PC-9 (cell line): ENCODE results near the gene PEAK1. TPM values are rescaled to one million over a fixed set of nuclear protein-coding genes. Genes with fewer than 3 reads are reported as not detected.

ENCODE experiments used
- BruUV-seq: library from RNA; stranded (reverse); fragments of 400-500 nt; replicated peaks from 2 replicates; lab custom pipeline; 2021; lab: Mats Ljungman, UMichigan
- CTCF ChIA-PET: fragments of 300-600 bp; sonication (Branson Sonifier 250); formaldehyde crosslinking; loops from one replicate; lab custom pipeline; 2022; ENCODE audit warnings: antibody characterized with exemption; lab: Charles Lee
- POLR2A ChIA-PET: fragments of 300-600 bp; sonication (Branson Sonifier 250); formaldehyde crosslinking; loops from one replicate; lab custom pipeline; 2022; ENCODE audit warnings: antibody characterized with exemption; ENCODE audit not compliant: unreplicated experiment; lab: Charles Lee
- DNase-seq, 2 experiments: peaks; one replicate each; pipeline versions ENCODE4 v3.0.0 to v3.0.0-alpha.2; 2015 to 2022; ENCODE audit warnings: mixed read lengths in 1 of 2
- H2AFZ ChIP-seq: fragments of 200-600 bp; sonication (generic); 2 replicates; pipeline ENCODE4 v1.8.1; 2017; ENCODE audit warnings: antibody characterized with exemption
- H3F3A ChIP-seq: fragments of 200-600 bp; sonication (generic); 2 replicates; pipeline ENCODE4 v1.8.1; 2017; ENCODE audit warnings: antibody characterized with exemption, mild to moderate bottlenecking, low read depth; ENCODE audit not compliant: insufficient read depth
- H3K27ac ChIP-seq: fragments of 200-600 bp; sonication (generic); 2 replicates; pipeline ENCODE4 v1.6.1; 2016; ENCODE audit warnings: mixed run types
- H3K27me3 ChIP-seq: fragments of 200-600 bp; sonication (generic); 2 replicates; pipeline ENCODE4 v1.6.1; 2016; ENCODE audit warnings: low read depth, mixed run types; ENCODE audit not compliant: insufficient read depth
- H3K36me3 ChIP-seq: fragments of 200-600 bp; sonication (generic); 2 replicates; pipeline ENCODE4 v1.6.1; 2016; ENCODE audit warnings: low read depth, mixed run types
- H3K4me1 ChIP-seq: fragments of 200-600 bp; sonication (generic); replicated peaks from 2 replicates; pipeline ENCODE4 v1.6.1; 2016; ENCODE audit warnings: mixed run types; ENCODE audit not compliant: insufficient read depth
- H3K4me2 ChIP-seq: fragments of 200-600 bp; sonication (generic); 2 replicates; pipeline ENCODE4 v1.6.1; 2017; ENCODE audit warnings: mixed run types
- H3K4me3 ChIP-seq: fragments of 200-600 bp; sonication (generic); 2 replicates; pipeline ENCODE4 v1.6.1; 2016; ENCODE audit warnings: mixed run types
- H3K79me2 ChIP-seq: fragments of 200-600 bp; sonication (generic); 2 replicates; pipeline ENCODE4 v1.6.1; 2017; ENCODE audit warnings: low read depth, mixed run types
- H3K9me2 ChIP-seq: fragments of 200-600 bp; sonication (generic); 2 replicates; pipeline ENCODE4 v1.8.1; 2017; ENCODE audit warnings: mild to moderate bottlenecking; ENCODE audit not compliant: insufficient read depth
- H3K9me3 ChIP-seq: fragments of 200-600 bp; sonication (generic); 2 replicates; pipeline ENCODE4 v1.8.1; 2016; ENCODE audit warnings: low read depth; ENCODE audit not compliant: insufficient read depth
- H4K20me1 ChIP-seq: fragments of 200-600 bp; sonication (generic); 2 replicates; pipeline ENCODE4 v1.8.1; 2017; ENCODE audit not compliant: insufficient read depth
- EZH2 ChIP-seq: fragments of 200-600 bp; sonication (generic); IDR thresholded peaks from 2 replicates; pipeline ENCODE4 v1.8.0; 2017; ENCODE audit warnings: antibody characterized with exemption, low read depth
- intact Hi-C: fragments of 100-400 bp; cut with micrococcal nuclease; formaldehyde crosslinking; loops from one replicate; pipeline ENCODE4 v1.10.0; 2022; ENCODE audit not compliant: unreplicated experiment
- total RNA-seq: library from RNA; stranded (reverse); gene quantifications from 2 replicates; pipeline ENCODE4 v1.2.3, GENCODE V29; 2021
- TF ChIP-seq, protein P1 (sequence below): fragments of 200-600 bp; sonication (generic); conservative IDR thresholded peaks from 2 replicates; pipeline ENCODE4 v1.6.1; 2017; ENCODE audit warnings: mixed run types, antibody characterized with exemption, mild to moderate bottlenecking, moderate library complexity

Gene PEAK1
- total RNA-seq, 1 experiment from 2014 or later, result 20.7 TPM

- no peak overlapping the region for H3K4me3 ChIP-seq
- POLR2A ChIA-PET, result no interaction called here
- H3K9me2 ChIP-seq, result no peaks in the 10 kb centered on the region
- no peak overlapping the region for H3K4me2 ChIP-seq
- no peaks in the 10 kb centered on the region for H3K27me3 ChIP-seq
- H2AFZ ChIP-seq, result no peak overlapping the region
- TF ChIP-seq, protein P1, sequence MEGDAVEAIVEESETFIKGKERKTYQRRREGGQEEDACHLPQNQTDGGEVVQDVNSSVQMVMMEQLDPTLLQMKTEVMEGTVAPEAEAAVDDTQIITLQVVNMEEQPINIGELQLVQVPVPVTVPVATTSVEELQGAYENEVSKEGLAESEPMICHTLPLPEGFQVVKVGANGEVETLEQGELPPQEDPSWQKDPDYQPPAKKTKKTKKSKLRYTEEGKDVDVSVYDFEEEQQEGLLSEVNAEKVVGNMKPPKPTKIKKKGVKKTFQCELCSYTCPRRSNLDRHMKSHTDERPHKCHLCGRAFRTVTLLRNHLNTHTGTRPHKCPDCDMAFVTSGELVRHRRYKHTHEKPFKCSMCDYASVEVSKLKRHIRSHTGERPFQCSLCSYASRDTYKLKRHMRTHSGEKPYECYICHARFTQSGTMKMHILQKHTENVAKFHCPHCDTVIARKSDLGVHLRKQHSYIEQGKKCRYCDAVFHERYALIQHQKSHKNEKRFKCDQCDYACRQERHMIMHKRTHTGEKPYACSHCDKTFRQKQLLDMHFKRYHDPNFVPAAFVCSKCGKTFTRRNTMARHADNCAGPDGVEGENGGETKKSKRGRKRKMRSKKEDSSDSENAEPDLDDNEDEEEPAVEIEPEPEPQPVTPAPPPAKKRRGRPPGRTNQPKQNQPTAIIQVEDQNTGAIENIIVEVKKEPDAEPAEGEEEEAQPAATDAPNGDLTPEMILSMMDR, result no peak
- TF ChIP-seq EZH2, result no peak
- H3K9me3 ChIP-seq, result no peaks in the 10 kb centered on the region
- intact Hi-C loops, result no loop called here
- no peak overlapping the region for H3K27ac ChIP-seq
- CTCF ChIA-PET, result no interaction called here
- H3K79me2 ChIP-seq, result no peaks in the 10 kb centered on the region
- no peaks in the 10 kb centered on the region for H3K36me3 ChIP-seq
- no peaks in the 10 kb centered on the region for H4K20me1 ChIP-seq
- no peaks in the 10 kb centered on the region for H3K4me1 ChIP-seq
- H3F3A ChIP-seq, result no peaks in the 10 kb centered on the region
- no peak for DNase-seq
- no TSS peak for BruUV-seq
These were observed 91.9 kb downstream of the PEAK1 start for GRCh38 chr15:77327844-77328529.

DNA sequence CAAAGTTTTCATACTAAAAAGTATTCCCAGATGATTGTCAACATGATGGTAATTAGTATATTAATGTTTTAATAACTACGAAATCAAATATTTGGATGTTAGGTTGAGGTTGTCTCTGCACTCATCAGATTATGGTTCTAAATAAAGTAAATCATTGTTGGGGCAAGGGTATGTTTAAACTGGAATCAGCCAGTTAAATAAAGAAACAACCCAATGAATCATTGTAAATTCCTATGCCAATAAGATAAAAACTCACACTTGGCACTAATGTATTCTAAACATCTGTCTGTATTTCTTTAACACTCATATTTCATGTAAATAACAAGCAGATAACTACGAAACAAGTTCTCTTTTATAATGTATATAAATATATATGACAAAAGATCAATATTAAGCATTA is 92.7 kb downstream of the PEAK1 start:
- Histone ChIP-seq H3K27me3 (no peaks in the 10 kb centered on the region), H2AFZ (no peak overlapping the region), H3K27ac (no peak overlapping the region), H3K4me3 (no peak overlapping the region), H3K79me2 (no peaks in the 10 kb centered on the region), H3K4me1 (no peaks in the 10 kb centered on the region), H3K4me2 (no peak overlapping the region), H3K36me3 (no peaks in the 10 kb centered on the region), H3K9me3 (no peaks in the 10 kb centered on the region), H3F3A (no peaks in the 10 kb centered on the region), H4K20me1 (no peaks in the 10 kb centered on the region), H3K9me2 (no peaks in the 10 kb centered on the region)
- POLR2A ChIA-PET, result no interaction called here
- CTCF ChIA-PET, result no interaction called here
- no TSS peak for BruUV-seq
- intact Hi-C loops, result no loop called here
- no peak for DNase-seq
- TF ChIP-seq EZH2, result no peak
- TF ChIP-seq, protein P1, result no peak

GRCh38 chr15:77326366-77326765 is 93.5 kb downstream of the PEAK1 start:
- POLR2A ChIA-PET, result no interaction called here
- no peak for TF ChIP-seq EZH2
- TF ChIP-seq, protein P1, result no peak
- Histone ChIP-seq H3K4me3 (no peak overlapping the region), H3K4me2 (no peak overlapping the region), H2AFZ (no peak overlapping the region), H4K20me1 (no peaks in the 10 kb centered on the region), H3K27ac (no peak overlapping the region), H3K79me2 (no peaks in the 10 kb centered on the region), H3F3A (no peaks in the 10 kb centered on the region), H3K27me3 (no peaks in the 10 kb centered on the region), H3K4me1 (no peaks in the 10 kb centered on the region), H3K36me3 (no peaks in the 10 kb centered on the region), H3K9me2 (no peaks in the 10 kb centered on the region), H3K9me3 (no peaks in the 10 kb centered on the region)
- no peak for DNase-seq
- CTCF ChIA-PET, result no interaction called here
- intact Hi-C loops, result no loop called here
- BruUV-seq, result no TSS peak
